B cell (primary cell): ENCODE results near the gene CASZ1. TPM values are rescaled to one million over a fixed set of nuclear protein-coding genes. Genes with fewer than 3 reads are reported as not detected.

Source experiments
- ATAC-seq: fragments of 200-7000 bp; cut with Tn5 transposase; one replicate; pipeline ENCODE4 v1.10.0; 2021; ENCODE audit warnings: low read depth, mild to moderate bottlenecking, moderate number of reproducible peaks, moderate library complexity
- CTCF ChIA-PET: fragments of 350-600 bp; sonication (Branson Sonifier 250); formaldehyde crosslinking; loops from one replicate; lab custom pipeline; 2021; ENCODE audit warnings: antibody characterized with exemption, inconsistent platforms; lab: Charles Lee
- POLR2A ChIA-PET: fragments of 350-600 bp; sonication (Branson Sonifier 250); formaldehyde crosslinking; loops from one replicate; lab custom pipeline; 2021; ENCODE audit warnings: antibody characterized with exemption; lab: Charles Lee
- DNase-seq: peaks from one replicate; pipeline ENCODE4 v3.0.0; 2013
- H2AFZ ChIP-seq: 2 replicates; pipeline ENCODE4 v1.6.1; 2012; ENCODE audit warnings: mild to moderate bottlenecking, low read depth, low read length; ENCODE audit not compliant: insufficient read depth, poor library complexity, severe bottlenecking
- H3K27ac ChIP-seq, 2 donors: 1 replicate in 1 of 2; 2 replicates in 1 of 2; pipeline ENCODE4 v1.5.1; 2012 to 2013; ENCODE audit warnings: low read length in 2 of 2, mild to moderate bottlenecking in 2 of 2, moderate library complexity in 1 of 2
- H3K27me3 ChIP-seq, 4 experiments: fragments of 200-600 bp in 1 of 4; sonication (generic) in 1 of 4; replicated peaks in 1 of 4; 1 replicate in 2 of 4; 2 replicates in 2 of 4; pipeline versions ENCODE4 v1.6.1 to v1.7.0; 2013 to 2016; ENCODE audit warnings: low read length in 3 of 4, mild to moderate bottlenecking in 2 of 4, mixed read lengths in 1 of 4, moderate library complexity in 1 of 4; ENCODE audit not compliant: insufficient read depth in 4 of 4, control insufficient read depth in 3 of 4; ENCODE audit errors: control extremely low read depth in 1 of 4
- H3K36me3 ChIP-seq, 2 experiments: replicated peaks in 1 of 2; 1 replicate in 1 of 2; 2 replicates in 1 of 2; pipeline versions ENCODE4 v1.6.1 to v1.7.1; 2013; ENCODE audit warnings: low read length in 1 of 2; ENCODE audit not compliant: insufficient read depth in 2 of 2, control insufficient read depth in 1 of 2; ENCODE audit errors: control extremely low read depth in 1 of 2, extremely low read depth in 1 of 2
- H3K4me1 ChIP-seq, 2 donors: fragments of 200-600 bp in 1 of 2; sonication (generic) in 1 of 2; 1 replicate in 1 of 2; 2 replicates in 1 of 2; pipeline versions ENCODE4 v1.5.1 to v1.6.1; 2013 to 2017; ENCODE audit warnings: low read length in 2 of 2; ENCODE audit not compliant: control insufficient read depth in 2 of 2, insufficient read depth in 2 of 2
- H3K4me2 ChIP-seq: replicated peaks from 2 replicates; pipeline ENCODE3; 2012; ENCODE audit warnings: mild to moderate bottlenecking, low read depth, low read length; ENCODE audit not compliant: poor library complexity, severe bottlenecking
- H3K4me3 ChIP-seq, 5 experiments: fragments of 200-600 bp in 1 of 5; sonication (generic) in 1 of 5; 1 replicate in 3 of 5; 2 replicates in 2 of 5; pipeline versions ENCODE4 v1.5.1 to v1.7.0; 2011 to 2016; ENCODE audit warnings: low read length in 4 of 5, mild to moderate bottlenecking in 4 of 5, low read depth in 2 of 5, control low read depth in 1 of 5, moderate library complexity in 1 of 5; ENCODE audit not compliant: insufficient read depth in 1 of 5; ENCODE audit errors: control extremely low read depth in 1 of 5, extremely low read depth in 1 of 5
- H3K79me2 ChIP-seq: fragments of 200-600 bp; sonication (generic); one replicate; pipeline ENCODE4 v1.6.0; 2016; ENCODE audit warnings: low read length; ENCODE audit not compliant: control insufficient read depth, insufficient read depth
- H3K9ac ChIP-seq: fragments of 200-600 bp; sonication (generic); 2 replicates; pipeline ENCODE4 v1.6.1; 2017; ENCODE audit warnings: mild to moderate bottlenecking, low read length, moderate library complexity
- H3K9me3 ChIP-seq, 3 donors: one replicate each; pipeline versions ENCODE4 v1.6.1 to v1.7.1; 2013; ENCODE audit warnings: low read length in 2 of 3; ENCODE audit not compliant: control insufficient read depth in 2 of 3, insufficient read depth in 1 of 3; ENCODE audit errors: control extremely low read depth in 1 of 3
- H4K20me1 ChIP-seq: 2 replicates; pipeline ENCODE4 v1.6.0; 2012; ENCODE audit warnings: mild to moderate bottlenecking, low read length; ENCODE audit not compliant: insufficient read depth, control insufficient read depth, poor library complexity, severe bottlenecking
- H3K27ac Mint-ChIP-seq: one replicate; pipeline ENCODE4 v1.8.0; 2021; ENCODE audit warnings: mixed read lengths
- H3K27me3 Mint-ChIP-seq: one replicate; pipeline ENCODE4 v1.8.0; 2021; ENCODE audit warnings: mixed read lengths
- H3K4me1 Mint-ChIP-seq: one replicate; pipeline ENCODE4 v1.8.0; 2021; ENCODE audit warnings: mixed read lengths
- H3K4me3 Mint-ChIP-seq: one replicate; pipeline ENCODE4 v1.8.0; 2021; ENCODE audit warnings: mixed read lengths
- H3K9me3 Mint-ChIP-seq: one replicate; pipeline ENCODE4 v1.8.0; 2022; ENCODE audit warnings: mixed read lengths; ENCODE audit not compliant: insufficient read depth
- EZH2 ChIP-seq: IDR thresholded peaks from 2 replicates; pipeline ENCODE4 v1.6.1; 2012; ENCODE audit warnings: borderline replicate concordance, low read depth, mild to moderate bottlenecking, moderate library complexity, low read length; ENCODE audit not compliant: insufficient read depth, poor library complexity, severe bottlenecking
- WGBS: methylation state at CpG from one replicate; pipeline ENCODE4 v1.1.5; 2013; ENCODE audit warnings: missing lambda C conversion rate; ENCODE audit not compliant: insufficient coverage; 5-methylcytosine and 5-hydroxymethylcytosine counted together
- intact Hi-C: fragments of 100-400 bp; cut with micrococcal nuclease; formaldehyde crosslinking; loops from one replicate; pipeline ENCODE4 v1.10.0; 2022
- polyA plus RNA-seq: library from polyadenylated mRNA; depleted of rRNA; stranded (reverse); fragments of >200 nt; gene quantifications from 2 replicates; pipeline ENCODE4 v1.2.3, GENCODE V29; 2012
- total RNA-seq, 2 donors: library from RNA; stranded (reverse); fragments of 120-200 nt in 1 of 2; gene quantifications; 1 replicate in 1 of 2; 2 replicates in 1 of 2; pipeline versions ENCODE4 v1.2.3 to v1.2.4, GENCODE V29; 2013 to 2022
- TF ChIP-seq, protein P1 (sequence below): fragments of 200-600 bp; IDR thresholded peaks from one replicate; pipeline ENCODE4 v1.8.0; 2022; ENCODE audit warnings: antibody characterized with exemption, mild to moderate bottlenecking

The CASZ1 gene
- total and polyA plus RNA-seq, 2 donors (not counting 1 experiment from before 2014, with no cell fraction given) = 9.5 to 27.2 TPM

DNA sequence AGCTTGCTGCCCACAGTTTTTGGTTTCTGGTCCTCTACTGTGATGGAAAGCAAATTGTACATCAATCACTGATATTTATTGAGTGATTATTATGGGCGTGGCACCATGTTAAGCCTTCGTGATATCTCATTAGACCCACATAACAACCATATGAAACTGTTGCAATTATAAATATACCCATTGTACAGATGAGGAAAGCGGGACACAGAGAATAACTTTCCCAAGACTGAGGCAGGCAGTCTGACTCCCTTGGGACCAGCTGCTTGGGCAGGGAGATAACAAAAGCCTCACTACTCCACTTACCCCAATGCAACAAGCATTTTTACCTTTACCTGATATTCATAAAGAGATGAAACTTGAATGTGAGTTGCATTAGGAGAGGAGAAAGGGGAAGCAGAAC, 4.3 kb upstream of the CASZ1 start:
- CTCF ChIA-PET = no interaction called here
- no peaks in the 10 kb centered on the region for H3K9me3 ChIP-seq
- no peaks in the 10 kb centered on the region for H3K36me3 ChIP-seq
- intact Hi-C loops = no loop called here
- no peak for DNase-seq
- H3K4me3 ChIP-seq = no peak overlapping the region
- no peaks in the 10 kb centered on the region for H4K20me1 ChIP-seq
- Mint-ChIP-seq H3K4me3 (no peak overlapping the region), H3K9me3 (no peaks in the 10 kb centered on the region), H3K27me3 (peaks cover 56% of the 10 kb centered on the region), H3K4me1 (peaks cover 3% of the 10 kb centered on the region), H3K27ac (no peak overlapping the region)
- TF ChIP-seq EZH2 = no peak
- TF ChIP-seq, protein P1, sequence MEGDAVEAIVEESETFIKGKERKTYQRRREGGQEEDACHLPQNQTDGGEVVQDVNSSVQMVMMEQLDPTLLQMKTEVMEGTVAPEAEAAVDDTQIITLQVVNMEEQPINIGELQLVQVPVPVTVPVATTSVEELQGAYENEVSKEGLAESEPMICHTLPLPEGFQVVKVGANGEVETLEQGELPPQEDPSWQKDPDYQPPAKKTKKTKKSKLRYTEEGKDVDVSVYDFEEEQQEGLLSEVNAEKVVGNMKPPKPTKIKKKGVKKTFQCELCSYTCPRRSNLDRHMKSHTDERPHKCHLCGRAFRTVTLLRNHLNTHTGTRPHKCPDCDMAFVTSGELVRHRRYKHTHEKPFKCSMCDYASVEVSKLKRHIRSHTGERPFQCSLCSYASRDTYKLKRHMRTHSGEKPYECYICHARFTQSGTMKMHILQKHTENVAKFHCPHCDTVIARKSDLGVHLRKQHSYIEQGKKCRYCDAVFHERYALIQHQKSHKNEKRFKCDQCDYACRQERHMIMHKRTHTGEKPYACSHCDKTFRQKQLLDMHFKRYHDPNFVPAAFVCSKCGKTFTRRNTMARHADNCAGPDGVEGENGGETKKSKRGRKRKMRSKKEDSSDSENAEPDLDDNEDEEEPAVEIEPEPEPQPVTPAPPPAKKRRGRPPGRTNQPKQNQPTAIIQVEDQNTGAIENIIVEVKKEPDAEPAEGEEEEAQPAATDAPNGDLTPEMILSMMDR = no peak
- peaks cover 6 to 7% of the 10 kb centered on the region in 2 donors for H3K4me1 ChIP-seq
- POLR2A ChIA-PET = no interaction called here
- H3K9ac ChIP-seq = no peak overlapping the region
- ATAC-seq = no peak
- H2AFZ ChIP-seq = no peak overlapping the region
- peaks cover 0 to 30% (median 12%) of the 10 kb centered on the region in 4 experiments for H3K27me3 ChIP-seq
- H3K27ac ChIP-seq = no peak overlapping the region
- 83% methylated on average over 1 of the region's 3 CpGs for WGBS
- no peak overlapping the region for H3K4me2 ChIP-seq
- H3K79me2 ChIP-seq = no peaks in the 10 kb centered on the region

GRCh38 chr1:10799726-10800125, 3.3 kb upstream of the CASZ1 start:
- peaks cover 0 to 40% (median 16%) of the 10 kb centered on the region in 4 experiments for H3K27me3 ChIP-seq
- WGBS = 48% methylated on average over 6 of the region's 6 CpGs
- H4K20me1 ChIP-seq = no peaks in the 10 kb centered on the region
- no peak overlapping the region for H3K27ac ChIP-seq
- Mint-ChIP-seq H3K4me3 (no peak overlapping the region), H3K27me3 (peaks cover 56% of the 10 kb centered on the region), H3K9me3 (no peaks in the 10 kb centered on the region), H3K27ac (no peak overlapping the region), H3K4me1 (peaks cover 7% of the 10 kb centered on the region)
- H3K4me1 ChIP-seq = peaks cover 11 to 13% of the 10 kb centered on the region in 2 donors
- ATAC-seq (no peak), DNase-seq (no peak)
- H3K4me3 ChIP-seq = no peak overlapping the region
- ChIA-PET POLR2A (no interaction called here), CTCF (no interaction called here)
- no peaks in the 10 kb centered on the region for H3K79me2 ChIP-seq
- H3K4me2 ChIP-seq = no peak overlapping the region
- intact Hi-C loops = no loop called here
- TF ChIP-seq, protein P1 = no peak
- no peak for TF ChIP-seq EZH2
- no peaks in the 10 kb centered on the region for H3K9me3 ChIP-seq
- H2AFZ ChIP-seq = no peak overlapping the region
- no peaks in the 10 kb centered on the region for H3K36me3 ChIP-seq
- H3K9ac ChIP-seq = no peak overlapping the region
